ENCODE results near the gene NBL1. TPM values are rescaled to one million over a fixed set of nuclear protein-coding genes. Genes with fewer than 3 reads are reported as not detected.

The NBL1 gene
- total and polyA plus RNA-seq, 2 of the 4 experiments (the other 2 are of a cell fraction): 14.0 to 54.2 TPM

DNA sequence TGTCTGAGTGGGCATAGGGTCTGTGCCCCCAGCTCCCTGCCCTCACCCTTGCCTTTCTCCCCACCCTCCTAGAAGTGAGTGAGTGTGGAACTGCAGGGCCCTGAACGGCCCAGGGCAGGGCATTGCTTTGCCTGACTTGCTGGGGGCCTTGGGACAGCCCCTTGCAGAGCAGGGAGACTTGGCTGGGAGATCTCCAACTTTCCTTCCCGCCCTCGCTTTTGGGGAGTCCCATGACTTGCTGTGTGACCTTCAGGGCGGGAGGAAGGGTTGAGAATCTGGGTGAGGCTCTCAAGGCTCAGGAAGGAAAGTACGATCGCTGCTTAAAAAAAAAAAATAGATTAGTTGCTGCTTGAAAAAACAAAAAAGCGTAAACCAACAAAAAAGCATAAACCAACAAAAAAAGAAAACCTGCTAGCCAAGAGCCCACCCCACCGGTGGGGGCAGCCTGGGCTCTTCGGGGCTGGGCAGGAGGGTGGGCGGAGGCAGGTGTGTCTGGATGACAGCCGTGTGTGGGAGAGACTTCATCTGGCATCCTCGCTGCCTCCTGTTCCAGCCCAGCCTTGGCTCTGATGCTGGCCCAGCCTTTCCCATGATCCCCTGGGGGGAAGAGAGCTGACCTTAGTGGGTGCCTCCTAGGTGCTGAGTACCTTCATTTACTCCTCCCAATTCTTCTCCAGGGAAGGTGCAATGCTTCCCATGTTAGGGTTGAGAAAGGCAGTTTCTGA, 6.5 kb downstream of the NBL1 start:
- H2AK9ac ChIP-seq (replicated peaks; ENCODE audit: low read depth, low read length, poor library complexity): peak overlapping the region; percentile 77
- dilution Hi-C loops (cut with HindIII; ENCODE audit: low sequenced_read_pairs, unreplicated experiment) (no loop called here), intact Hi-C loops (cut with micrococcal nuclease) (loop anchor here (1.0 to 5.0 kb wide), 3 partner anchors 259 to 398 kb away; partner anchors contain the start of genes EMC1 and MRTO4), in situ Hi-C loops (cut with MboI; ENCODE audit: low sequenced_read_pairs) (loop anchor here (5.0 kb wide), 2 partner anchors 258 to 398 kb away; partner anchors contain the start of genes EMC1 and MRTO4)
- 0 out of 2 replicates have a peak overlapping the region, but pooled peaks have one; percentile 18 for H3K14ac ChIP-seq (replicated peaks; ENCODE audit: low read depth, low read length)
- ChIA-PET POLR2A (ENCODE audit: unreplicated experiment) (no interaction called here), CTCF (interaction anchor here (0.5 to 1.1 kb wide), 9 partner anchors 9 to 307 kb away, joined by 3 to 6 read pairs (median 3); no protein-coding TSS in a partner anchor)
- no peak overlapping the region for H3K23ac ChIP-seq (ENCODE audit: low read depth, low read length)
- H2AK5ac ChIP-seq (ENCODE audit: low read depth, low read length): no peak overlapping the region
- H3K9me3 ChIP-seq (ENCODE audit: control insufficient read depth, insufficient read depth, low read length): no peaks in the 10 kb centered on the region
- H3K18ac ChIP-seq (ENCODE audit: low read depth, low read length): no peak overlapping the region
- no peak overlapping the region for H3K4me3 ChIP-seq (ENCODE audit: insufficient read depth, low read depth, low read length)
- peak overlapping the region in 1 of 2 experiments; percentile 38; a peak in 1 of 4 replicates for H4K8ac ChIP-seq (ENCODE audit: low read depth in 2 of 2, low read length in 2 of 2)
- no peak overlapping the region for H2BK5ac ChIP-seq (ENCODE audit: low read depth, low read length, poor library complexity, severe bottlenecking)
- peak overlapping the region; percentile 70 for H2AFZ ChIP-seq (replicated peaks; ENCODE audit: low read length, poor library complexity)
- peaks cover 66% of the 10 kb centered on the region for H4K20me1 ChIP-seq (ENCODE audit: insufficient read depth, low read length)
- H3K36me3 ChIP-seq (ENCODE audit: control insufficient read depth, insufficient read depth, low read length): peaks cover 7% of the 10 kb centered on the region; the same call in 1 of the 2 replicates
- ATAC-seq (ENCODE audit: low read depth) (no peak), DNase-seq (no peak)
- TF ChIP-seq FOS (IDR thresholded peaks at IDR 0.05; ENCODE audit: low read depth, low read length): no peak
- no peak for TF ChIP-seq MXI1 (IDR thresholded peaks at IDR 0.05; ENCODE audit: borderline replicate concordance, low read depth, low read length)
- no peak for TF ChIP-seq CTCF (conservative IDR thresholded peaks at IDR 0.05; ENCODE audit: low read depth, low read length)
- peaks cover 4 to 65% of the 10 kb centered on the region in 2 experiments; a peak in 2 of 4 replicates for H3K79me1 ChIP-seq (ENCODE audit: low read depth in 1 of 2, low read length in 2 of 2)
- no peak overlapping the region for H4K5ac ChIP-seq (ENCODE audit: low read depth, low read length)
- no TSS peak for BruUV-seq (replicated peaks)
- no peak overlapping the region; the same call in 1 of the 2 replicates for H3K9ac ChIP-seq (ENCODE audit: low read depth, low read length)
- no peak overlapping the region for H2BK15ac ChIP-seq (ENCODE audit: low read depth, low read length)
- no CpG with 5 or more reads among the region's 12 CpGs for WGBS, 2 experiments (ENCODE audit: extremely low coverage in 2 of 2, insufficient read length in 1 of 2)
- H3K4me1 ChIP-seq (ENCODE audit: control insufficient read depth, insufficient read depth, low read length): peaks cover 18% of the 10 kb centered on the region; the same call in 1 of the 2 replicates
- peak overlapping the region; percentile 23 for H3K4ac ChIP-seq (ENCODE audit: low read depth, low read length)
- H3K9me1 ChIP-seq (ENCODE audit: insufficient read depth, low read length): no peaks in the 10 kb centered on the region
- H3K27ac ChIP-seq (ENCODE audit: insufficient read depth, low read length): no peak overlapping the region
- no peak overlapping the region for H3K4me2 ChIP-seq (ENCODE audit: low read depth, low read length)
- no peak overlapping the region for H2BK20ac ChIP-seq (ENCODE audit: low read depth, low read length)
- H3K56ac ChIP-seq (ENCODE audit: extremely low read depth, insufficient read depth, low read length): no peak overlapping the region
- H3K27me3 ChIP-seq (ENCODE audit: control insufficient read depth, insufficient read depth, low read length): no peaks in the 10 kb centered on the region
- H4K91ac ChIP-seq (ENCODE audit: insufficient read depth, low read depth, low read length): no peak overlapping the region
- no peak overlapping the region for H2BK120ac ChIP-seq (ENCODE audit: low read depth, low read length)

Measured in IMR-90 (cell line).